ENCODE results near the gene DLG2.

The DLG2 gene

GRCh38 chr11:84889556-84889955 lies 737.6 kb downstream of the DLG2 start:
- Histone ChIP-seq H3K36me3 (ENCODE audit: control insufficient read depth, low read length) (no peaks in the 10 kb centered on the region), H3F3A (ENCODE audit: control insufficient read depth, insufficient read depth) (no peaks in the 10 kb centered on the region), H3K79me2 (ENCODE audit: control insufficient read depth, low read length) (no peaks in the 10 kb centered on the region), H3K9me2 (replicated peaks; ENCODE audit: control insufficient read depth, low read length) (no peaks in the 10 kb centered on the region), H3K27ac (ENCODE audit: low read depth, low read length) (no peak overlapping the region), H3K9me3 (ENCODE audit: control insufficient read depth, insufficient read depth, low read length) (no peaks in the 10 kb centered on the region), H3K4me1 (ENCODE audit: control insufficient read depth, low read length) (peaks cover 11% of the 10 kb centered on the region), H4K20me1 (ENCODE audit: control insufficient read depth, insufficient read depth, low read depth, low read length) (no peaks in the 10 kb centered on the region), H3K4me2 (ENCODE audit: low read length) (no peak overlapping the region), H3K4me3 (ENCODE audit: low read length) (no peak overlapping the region), H3K27me3 (ENCODE audit: control insufficient read depth, low read length) (no peaks in the 10 kb centered on the region)
- TF ChIP-seq EZH2phosphoT487 (IDR thresholded peaks at IDR 0.05; ENCODE audit: borderline replicate concordance, low read length), result no peak
- TF ChIP-seq, protein P1, sequence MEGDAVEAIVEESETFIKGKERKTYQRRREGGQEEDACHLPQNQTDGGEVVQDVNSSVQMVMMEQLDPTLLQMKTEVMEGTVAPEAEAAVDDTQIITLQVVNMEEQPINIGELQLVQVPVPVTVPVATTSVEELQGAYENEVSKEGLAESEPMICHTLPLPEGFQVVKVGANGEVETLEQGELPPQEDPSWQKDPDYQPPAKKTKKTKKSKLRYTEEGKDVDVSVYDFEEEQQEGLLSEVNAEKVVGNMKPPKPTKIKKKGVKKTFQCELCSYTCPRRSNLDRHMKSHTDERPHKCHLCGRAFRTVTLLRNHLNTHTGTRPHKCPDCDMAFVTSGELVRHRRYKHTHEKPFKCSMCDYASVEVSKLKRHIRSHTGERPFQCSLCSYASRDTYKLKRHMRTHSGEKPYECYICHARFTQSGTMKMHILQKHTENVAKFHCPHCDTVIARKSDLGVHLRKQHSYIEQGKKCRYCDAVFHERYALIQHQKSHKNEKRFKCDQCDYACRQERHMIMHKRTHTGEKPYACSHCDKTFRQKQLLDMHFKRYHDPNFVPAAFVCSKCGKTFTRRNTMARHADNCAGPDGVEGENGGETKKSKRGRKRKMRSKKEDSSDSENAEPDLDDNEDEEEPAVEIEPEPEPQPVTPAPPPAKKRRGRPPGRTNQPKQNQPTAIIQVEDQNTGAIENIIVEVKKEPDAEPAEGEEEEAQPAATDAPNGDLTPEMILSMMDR (IDR thresholded peaks at IDR 0.05; ENCODE audit: low read depth, low read length, poor library complexity, severe bottlenecking), result no peak

DNA sequence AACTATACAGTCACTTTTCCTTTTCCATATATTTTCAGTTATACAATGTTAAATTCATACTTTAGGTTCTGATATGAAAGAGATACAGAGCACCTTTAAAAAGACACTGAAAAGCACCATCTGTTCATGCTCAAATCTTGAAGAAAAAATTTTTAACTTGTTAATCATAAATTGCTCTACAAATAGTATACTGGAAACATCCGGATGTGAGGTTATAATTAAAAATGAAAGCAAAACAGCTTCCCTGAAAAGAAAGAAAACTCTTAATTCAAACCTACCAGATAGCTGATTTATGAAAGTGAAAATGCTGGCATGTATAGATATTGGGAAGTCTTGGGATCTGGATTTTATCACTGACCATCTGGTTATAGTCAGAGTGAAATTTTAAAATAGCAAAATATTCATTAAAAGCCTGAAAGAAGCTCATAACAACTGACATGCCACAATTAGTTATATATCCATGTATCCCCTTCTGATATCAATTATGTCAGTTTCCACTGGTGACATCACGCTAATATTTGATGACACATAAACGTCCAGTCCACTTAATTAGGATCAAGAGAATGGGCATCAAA lies 740.0 kb downstream of the DLG2 start:
- Histone ChIP-seq H3K9me3 (ENCODE audit: control insufficient read depth, insufficient read depth, low read length) (no peaks in the 10 kb centered on the region), H3K27me3 (ENCODE audit: control insufficient read depth, low read length) (no peaks in the 10 kb centered on the region), H3K9me2 (replicated peaks; ENCODE audit: control insufficient read depth, low read length) (no peaks in the 10 kb centered on the region), H3F3A (ENCODE audit: control insufficient read depth, insufficient read depth) (no peaks in the 10 kb centered on the region), H3K36me3 (ENCODE audit: control insufficient read depth, low read length) (no peaks in the 10 kb centered on the region), H3K4me2 (ENCODE audit: low read length) (peak overlapping the region; percentile 21), H4K20me1 (ENCODE audit: control insufficient read depth, insufficient read depth, low read depth, low read length) (no peaks in the 10 kb centered on the region), H3K27ac (ENCODE audit: low read depth, low read length) (no peak overlapping the region), H3K79me2 (ENCODE audit: control insufficient read depth, low read length) (no peaks in the 10 kb centered on the region), H3K4me1 (ENCODE audit: control insufficient read depth, low read length) (peaks cover 11% of the 10 kb centered on the region), H3K4me3 (ENCODE audit: low read length) (no peak overlapping the region)
- TF ChIP-seq, protein P1 (IDR thresholded peaks at IDR 0.05; ENCODE audit: low read depth, low read length, poor library complexity, severe bottlenecking), result no peak

DNA sequence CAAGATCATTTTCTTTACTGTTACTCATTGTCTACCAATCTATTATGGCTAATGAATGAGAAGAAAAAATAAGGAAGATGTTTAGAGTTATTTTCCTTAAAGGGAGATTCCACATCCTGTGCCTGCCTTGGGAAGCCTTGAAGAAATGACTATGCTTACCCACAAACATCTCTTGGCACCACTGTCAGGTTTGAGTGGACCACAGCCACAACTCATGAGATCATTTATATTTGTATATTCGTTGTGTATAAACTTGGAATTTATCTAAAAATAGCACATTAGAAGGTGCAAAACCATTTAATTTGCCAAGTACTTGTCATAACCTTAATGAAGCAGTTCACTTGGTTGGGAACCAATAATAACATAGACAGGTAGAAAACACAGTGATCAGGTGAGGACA lies 740.8 kb downstream of the DLG2 start:
- H3K27ac ChIP-seq (ENCODE audit: low read depth, low read length), result no peak overlapping the region
- H4K20me1 ChIP-seq (ENCODE audit: control insufficient read depth, insufficient read depth, low read depth, low read length), result no peaks in the 10 kb centered on the region
- peaks cover 11% of the 10 kb centered on the region for H3K4me1 ChIP-seq (ENCODE audit: control insufficient read depth, low read length)
- no peaks in the 10 kb centered on the region for H3F3A ChIP-seq (ENCODE audit: control insufficient read depth, insufficient read depth)
- no peaks in the 10 kb centered on the region for H3K9me2 ChIP-seq (replicated peaks; ENCODE audit: control insufficient read depth, low read length)
- H3K4me3 ChIP-seq (ENCODE audit: low read length), result no peak overlapping the region
- no peaks in the 10 kb centered on the region for H3K9me3 ChIP-seq (ENCODE audit: control insufficient read depth, insufficient read depth, low read length)
- H3K27me3 ChIP-seq (ENCODE audit: control insufficient read depth, low read length), result no peaks in the 10 kb centered on the region
- H3K36me3 ChIP-seq (ENCODE audit: control insufficient read depth, low read length), result no peaks in the 10 kb centered on the region
- H3K79me2 ChIP-seq (ENCODE audit: control insufficient read depth, low read length), result no peaks in the 10 kb centered on the region
- H3K4me2 ChIP-seq (ENCODE audit: low read length), result no peak overlapping the region
- no peak for TF ChIP-seq EZH2phosphoT487 (IDR thresholded peaks at IDR 0.05; ENCODE audit: borderline replicate concordance, low read length)
- TF ChIP-seq, protein P1 (IDR thresholded peaks at IDR 0.05; ENCODE audit: low read depth, low read length, poor library complexity, severe bottlenecking), result no peak

All from DOHH2 (cell line).